SU-DHL-6 (cell line): Measurements from ENCODE around the gene DEDD.

ENCODE experiments used
- EZH2phosphoT487 ChIP-seq: fragments of 200-600 bp; sonication (generic), shearing (Covaris generic); conservative IDR thresholded peaks from 2 replicates; pipeline ENCODE4 v1.6.1; 2018; ENCODE audit warnings: mild to moderate bottlenecking, antibody characterized with exemption, low read length, moderate library complexity, mixed read lengths
- TF ChIP-seq, protein P1 (sequence below): fragments of 200-600 bp; sonication (generic); IDR thresholded peaks from one replicate; pipeline ENCODE4 v1.5.1; 2017; ENCODE audit warnings: antibody characterized with exemption, mild to moderate bottlenecking, low read length, moderate library complexity; ENCODE audit not compliant: insufficient read depth, poor library complexity, severe bottlenecking

DNA sequence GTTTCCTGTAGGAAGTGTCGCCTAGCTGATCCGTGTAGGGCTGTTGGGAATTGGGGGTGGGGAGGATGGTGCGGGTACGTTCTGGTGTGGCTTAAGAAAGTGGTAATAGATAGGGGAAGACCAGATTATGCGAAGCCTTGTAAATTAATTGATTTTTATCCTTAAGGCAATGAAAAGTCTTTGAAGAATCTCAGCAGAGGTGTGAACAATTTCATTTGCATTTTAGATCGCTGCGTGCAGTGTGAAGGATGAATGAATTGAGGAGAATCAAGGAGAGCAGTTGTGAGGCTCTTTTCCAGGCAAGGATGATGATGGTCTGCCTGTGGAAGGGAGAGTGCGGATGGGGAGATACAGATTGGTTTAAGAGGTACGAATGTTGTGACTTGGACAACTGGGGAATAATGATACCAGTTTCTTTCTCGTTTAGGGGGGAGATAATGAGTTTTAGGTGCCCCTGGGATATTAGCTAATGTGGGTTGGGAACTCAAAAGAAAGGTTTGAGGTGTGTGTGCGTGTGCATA lies 813 bp upstream of the DEDD start:
- TF ChIP-seq, protein P1, sequence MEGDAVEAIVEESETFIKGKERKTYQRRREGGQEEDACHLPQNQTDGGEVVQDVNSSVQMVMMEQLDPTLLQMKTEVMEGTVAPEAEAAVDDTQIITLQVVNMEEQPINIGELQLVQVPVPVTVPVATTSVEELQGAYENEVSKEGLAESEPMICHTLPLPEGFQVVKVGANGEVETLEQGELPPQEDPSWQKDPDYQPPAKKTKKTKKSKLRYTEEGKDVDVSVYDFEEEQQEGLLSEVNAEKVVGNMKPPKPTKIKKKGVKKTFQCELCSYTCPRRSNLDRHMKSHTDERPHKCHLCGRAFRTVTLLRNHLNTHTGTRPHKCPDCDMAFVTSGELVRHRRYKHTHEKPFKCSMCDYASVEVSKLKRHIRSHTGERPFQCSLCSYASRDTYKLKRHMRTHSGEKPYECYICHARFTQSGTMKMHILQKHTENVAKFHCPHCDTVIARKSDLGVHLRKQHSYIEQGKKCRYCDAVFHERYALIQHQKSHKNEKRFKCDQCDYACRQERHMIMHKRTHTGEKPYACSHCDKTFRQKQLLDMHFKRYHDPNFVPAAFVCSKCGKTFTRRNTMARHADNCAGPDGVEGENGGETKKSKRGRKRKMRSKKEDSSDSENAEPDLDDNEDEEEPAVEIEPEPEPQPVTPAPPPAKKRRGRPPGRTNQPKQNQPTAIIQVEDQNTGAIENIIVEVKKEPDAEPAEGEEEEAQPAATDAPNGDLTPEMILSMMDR: no peak
- TF ChIP-seq EZH2phosphoT487: no peak
